ENCODE measurements around the gene RHOH. TPM values are rescaled to one million over a fixed set of nuclear protein-coding genes. Genes with fewer than 3 reads are reported as not detected.

The RHOH gene
- total and polyA plus RNA-seq, 10 of the 15 experiments (the other 5 are each of a cell fraction or from before 2014, with no cell fraction given) = 46.5 to 120 (median 57.9) TPM

GRCh38 chr4:40212674-40213527 is 16.1 kb downstream of the RHOH start:
- no peak for DNase-seq (ENCODE audit: low read depth, low spot score)
- peaks cover 45% of the 10 kb centered on the region for H3K4me1 ChIP-seq (ENCODE audit: control insufficient read depth, insufficient read depth, low read length)
- peaks cover 3% of the 10 kb centered on the region; the same call in 1 of the 2 replicates for H4K20me1 ChIP-seq (ENCODE audit: control insufficient read depth, insufficient read depth)
- peak overlapping the region; percentile 57; the same call in 1 of the 2 replicates for H3K4me3 ChIP-seq
- no peak overlapping the region for H2AFZ ChIP-seq (ENCODE audit: control insufficient read depth, low read depth, low read length)
- H3K27ac ChIP-seq (ENCODE audit: control insufficient read depth, insufficient read depth) = peak overlapping the region; percentile 27
- no peaks in the 10 kb centered on the region for H3K9me3 ChIP-seq (replicated peaks; ENCODE audit: control insufficient read depth, insufficient read depth, low read length)
- 15% methylated on average over 6 of the region's 6 CpGs for WGBS (ENCODE audit: insufficient coverage, insufficient replicate concordance, low lambda C conversion rate, missing lambda C conversion rate)
- intact Hi-C loops (cut with micrococcal nuclease; ENCODE audit: unreplicated experiment) (no loop called here), in situ Hi-C loops (cut with MboI) (no loop called here)
- no peaks in the 10 kb centered on the region for H3K27me3 ChIP-seq (replicated peaks in 1 of 2; ENCODE audit: control insufficient read depth in 2 of 2, insufficient read depth in 2 of 2, low read length in 1 of 2)
- peak; percentile 10 for ATAC-seq
- no peak for TF ChIP-seq BACH1 (IDR thresholded peaks at IDR 0.05; ENCODE audit: borderline replicate concordance)
- TF ChIP-seq POLR2AphosphoS5 (IDR thresholded peaks at IDR 0.05; ENCODE audit: low read length) = peak; percentile 46; the same call in 1 of the 2 replicates
- no peak for TF ChIP-seq BCL3 (IDR thresholded peaks at IDR 0.05; ENCODE audit: borderline replicate concordance, insufficient read depth, low read depth, low read length, poor library complexity, severe bottlenecking)
- no peak for TF ChIP-seq MLLT1 (IDR thresholded peaks at IDR 0.05)
- peak; percentile 37; the same call in 1 of the 2 replicates for TF ChIP-seq ZNF384 (IDR thresholded peaks at IDR 0.05; ENCODE audit: borderline replicate concordance, low read depth, low read length)
- TF ChIP-seq FOXM1 (IDR thresholded peaks at IDR 0.05; ENCODE audit: low read depth, low read length) = 0 out of 2 replicates have a peak, but pooled peaks have one; percentile 21
- ChIA-PET SMC1A (ENCODE audit: uncharacterized antibody, unreplicated experiment) (interaction anchor here (0.6 to 15.0 kb wide), 8 partner anchors 10 to 581 kb away, joined by 3 to 336 read pairs (median 10); partner anchors contain the start of gene RHOH), RAD21 (ENCODE audit: unreplicated experiment) (interaction anchor here (0.6 to 12.9 kb wide), 3 partner anchors 16 to 33 kb away, joined by 3 to 179 read pairs (median 4); partner anchors contain the start of gene RHOH), POLR2A (interaction anchor here (0.6 to 14.4 kb wide), 4 partner anchors 12 to 32 kb away, joined by 3 to 214 read pairs (median 6); partner anchors contain the start of gene RHOH), CTCF (interaction anchor here (0.6 to 3.4 kb wide), 4 partner anchors 14 to 414 kb away, joined by 3 to 10 read pairs (median 4); no protein-coding TSS in a partner anchor)
- peaks cover 8 to 21% of the 10 kb centered on the region in 2 experiments for H3K36me3 ChIP-seq (ENCODE audit: control insufficient read depth in 2 of 2, insufficient read depth in 2 of 2, low read length in 1 of 2)
- no TSS peak for BruUV-seq (replicated peaks)
- H3K79me2 ChIP-seq (ENCODE audit: control insufficient read depth, insufficient read depth, low read length) = peaks cover 100% of the 10 kb centered on the region
- peak overlapping the region; percentile 56 for H3K4me2 ChIP-seq (ENCODE audit: control insufficient read depth, insufficient read depth)
- peak; percentile 59 for FAIRE-seq
- no peak overlapping the region for H3K9ac ChIP-seq (ENCODE audit: control insufficient read depth, insufficient read depth, low read length)

Measured in GM12878 (cell line).